H1 (cell line): Measurements from ENCODE around the gene IDE. TPM values are rescaled to one million over a fixed set of nuclear protein-coding genes. Genes with fewer than 3 reads are reported as not detected.

Experiments
- CTCF ChIA-PET: fragments of 300-600 bp; sonication (Branson Sonifier 250); formaldehyde crosslinking; loops from one replicate; lab custom pipeline; 2021; ENCODE audit not compliant: partially characterized antibody; lab: Charles Lee
- POLR2A ChIA-PET: fragments of 300-600 bp; sonication (Branson Sonifier 250); formaldehyde crosslinking; loops from one replicate; lab custom pipeline; 2021; ENCODE audit warnings: inconsistent platforms; ENCODE audit not compliant: partially characterized antibody; lab: Charles Lee
- DNase-seq, 2 experiments: peaks; one replicate each; pipeline versions ENCODE4 v3.0.0 to v3.0.0-alpha.2; 2010 to 2022; ENCODE audit warnings: low spot score in 2 of 2, low read depth in 1 of 2, mixed read lengths in 1 of 2
- FAIRE-seq: peaks from 2 replicates; lab custom pipeline; 2011; peaks lifted over from hg19 to GRCh38; lab: Jason Lieb, UNC
- H2AFZ ChIP-seq: 2 replicates; pipeline ENCODE4 v1.8.1; 2012; ENCODE audit warnings: low read length, inconsistent platforms
- H2AK5ac ChIP-seq: 2 replicates; pipeline ENCODE4 v1.6.1; 2013; ENCODE audit warnings: low read depth, low read length
- H2BK120ac ChIP-seq: replicated peaks from 2 replicates; pipeline ENCODE3; 2013; ENCODE audit warnings: low read depth, low read length, inconsistent platforms
- H2BK12ac ChIP-seq: 2 replicates; pipeline ENCODE4 v1.6.1; 2013; ENCODE audit warnings: low read depth, low read length
- H2BK15ac ChIP-seq: 2 replicates; pipeline ENCODE4 v1.6.1; 2013; ENCODE audit warnings: low read length
- H2BK20ac ChIP-seq: 2 replicates; pipeline ENCODE4 v1.6.1; 2013; ENCODE audit warnings: low read length
- H2BK5ac ChIP-seq: 2 replicates; pipeline ENCODE4 v1.6.1; 2013; ENCODE audit warnings: low read depth, low read length
- H3K14ac ChIP-seq: 2 replicates; pipeline ENCODE4 v1.6.1; 2013; ENCODE audit warnings: inconsistent platforms; ENCODE audit not compliant: insufficient read length
- H3K18ac ChIP-seq: 2 replicates; pipeline ENCODE4 v1.6.1; 2013; ENCODE audit warnings: low read length; ENCODE audit errors: extremely low read depth
- H3K23ac ChIP-seq: 2 replicates; pipeline ENCODE4 v1.6.1; 2013; ENCODE audit warnings: inconsistent platforms; ENCODE audit not compliant: insufficient read length
- H3K23me2 ChIP-seq: 2 replicates; pipeline ENCODE4 v1.6.1; 2013; ENCODE audit warnings: low read depth, low read length
- H3K27ac ChIP-seq: 2 replicates; pipeline ENCODE4 v1.6.1; 2011; ENCODE audit warnings: low read depth, low read length, inconsistent platforms
- H3K27me3 ChIP-seq, 4 experiments: replicated peaks in 1 of 4; 1 replicate in 1 of 4; 2 replicates in 3 of 4; pipeline versions ENCODE4 v1.6.1 to v1.8.1; 2011 to 2013; ENCODE audit warnings: low read length in 3 of 4, mild to moderate bottlenecking in 3 of 4, inconsistent platforms in 2 of 4, mixed read lengths in 2 of 4, moderate library complexity in 1 of 4; ENCODE audit not compliant: control insufficient read depth in 3 of 4, insufficient read depth in 3 of 4; ENCODE audit errors: extremely low read depth in 1 of 4
- H3K36me3 ChIP-seq, 4 experiments: 2 replicates each; pipeline versions ENCODE4 v1.6.1 to v1.8.1; 2011 to 2013; ENCODE audit warnings: mild to moderate bottlenecking in 4 of 4, low read length in 3 of 4, moderate library complexity in 2 of 4, control low read depth in 1 of 4, inconsistent platforms in 1 of 4; ENCODE audit not compliant: insufficient read depth in 4 of 4, control insufficient read depth in 2 of 4
- H3K4ac ChIP-seq: replicated peaks from 2 replicates; pipeline ENCODE3; 2013; ENCODE audit warnings: low read length, low read depth, mixed read lengths, inconsistent platforms; ENCODE audit not compliant: insufficient read length
- H3K4me1 ChIP-seq, 4 experiments: replicated peaks in 1 of 4; 1 replicate in 1 of 4; 2 replicates in 3 of 4; pipeline versions ENCODE4 v1.6.1 to v1.8.1; 2011 to 2013; ENCODE audit warnings: low read length in 3 of 4, inconsistent platforms in 2 of 4, mixed read lengths in 1 of 4; ENCODE audit not compliant: insufficient read depth in 4 of 4, control insufficient read depth in 3 of 4
- H3K4me2 ChIP-seq, 2 experiments: 2 replicates each; pipeline versions ENCODE4 v1.6.1 to v1.8.1; 2011 to 2013; ENCODE audit warnings: low read depth in 2 of 2, low read length in 2 of 2, control low read depth in 1 of 2, inconsistent platforms in 1 of 2, mild to moderate bottlenecking in 1 of 2; ENCODE audit not compliant: insufficient read depth in 1 of 2
- H3K4me3 ChIP-seq, 4 experiments: fragments of 200-600, 300-600 bp in 1 of 4; sonication (generic), shearing (Covaris generic), sonication (Bioruptor Twin) in 1 of 4; 2 replicates each; pipeline versions ENCODE4 v1.5.1 to v1.8.1; 2011 to 2016; ENCODE audit warnings: low read length in 4 of 4, low read depth in 3 of 4, control low read depth in 2 of 4, inconsistent platforms in 2 of 4, mild to moderate bottlenecking in 2 of 4, mixed read lengths in 1 of 4, moderate library complexity in 1 of 4; ENCODE audit not compliant: insufficient read depth in 2 of 4; ENCODE audit errors: extremely low read depth in 1 of 4
- H3K56ac ChIP-seq: replicated peaks from 2 replicates; pipeline ENCODE3; 2013; ENCODE audit warnings: low read depth, mild to moderate bottlenecking, mixed read lengths, low read length, inconsistent platforms; ENCODE audit not compliant: insufficient read length
- H3K79me1 ChIP-seq: 2 replicates; pipeline ENCODE4 v1.6.1; 2013; ENCODE audit warnings: low read depth, low read length, control low read depth
- H3K79me2 ChIP-seq, 2 experiments: 2 replicates each; pipeline versions ENCODE4 v1.6.1 to v1.8.1; 2012 to 2013; ENCODE audit warnings: low read length in 2 of 2, mild to moderate bottlenecking in 2 of 2, inconsistent platforms in 1 of 2; ENCODE audit not compliant: insufficient read depth in 2 of 2, control insufficient read depth in 1 of 2
- H3K9ac ChIP-seq, 4 experiments: replicated peaks in 1 of 4; 1 replicate in 1 of 4; 2 replicates in 3 of 4; pipeline versions ENCODE4 v1.6.1 to v1.8.1; 2011 to 2013; ENCODE audit warnings: low read depth in 3 of 4, low read length in 3 of 4, control low read depth in 2 of 4, mild to moderate bottlenecking in 2 of 4, moderate library complexity in 2 of 4, inconsistent platforms in 1 of 4; ENCODE audit errors: extremely low read depth in 1 of 4
- H3K9me3 ChIP-seq, 2 experiments: 2 replicates each; pipeline versions ENCODE4 v1.6.1 to v1.8.1; 2012 to 2013; ENCODE audit warnings: mild to moderate bottlenecking in 2 of 2, moderate library complexity in 2 of 2, control low read depth in 1 of 2, inconsistent platforms in 1 of 2, low read depth in 1 of 2, low read length in 1 of 2, mixed read lengths in 1 of 2; ENCODE audit not compliant: insufficient read depth in 2 of 2
- H4K20me1 ChIP-seq, 2 experiments: replicated peaks in 1 of 2; 2 replicates each; pipeline versions ENCODE3 to v1.8.1; 2011 to 2013; ENCODE audit warnings: inconsistent platforms in 2 of 2, low read length in 2 of 2, mild to moderate bottlenecking in 1 of 2; ENCODE audit not compliant: insufficient read depth in 2 of 2, control insufficient read depth in 1 of 2
- H4K5ac ChIP-seq: 2 replicates; pipeline ENCODE4 v1.6.1; 2013; ENCODE audit warnings: low read length, low read depth, mixed read lengths, inconsistent platforms; ENCODE audit not compliant: insufficient read length
- H4K8ac ChIP-seq: 2 replicates; pipeline ENCODE4 v1.8.0; 2013; ENCODE audit warnings: mild to moderate bottlenecking, moderate library complexity, low read length, inconsistent platforms; ENCODE audit not compliant: insufficient read depth; ENCODE audit errors: extremely low read depth
- H4K91ac ChIP-seq: replicated peaks from 2 replicates; pipeline ENCODE3; 2013; ENCODE audit warnings: low read length, mixed read lengths, inconsistent platforms; ENCODE audit not compliant: insufficient read length
- ATF2 ChIP-seq: IDR thresholded peaks from 2 replicates; pipeline ENCODE4 v1.6.1; 2012; ENCODE audit warnings: low read length, inconsistent platforms
- JUN ChIP-seq: IDR thresholded peaks from 2 replicates; pipeline ENCODE4 v1.6.1; 2011; ENCODE audit warnings: low read depth, mild to moderate bottlenecking, improper control_type of control experiment, low read length
- MAFK ChIP-seq: IDR thresholded peaks from 2 replicates; pipeline ENCODE4 v1.6.1; 2012; ENCODE audit warnings: low read depth, mild to moderate bottlenecking, improper control_type of control experiment, low read length
- MAX ChIP-seq: IDR thresholded peaks from 2 replicates; pipeline ENCODE4 v1.6.1; 2012; ENCODE audit warnings: inconsistent platforms
- POLR2A ChIP-seq, 2 experiments: IDR thresholded peaks; 1 replicate in 1 of 2; 2 replicates in 1 of 2; pipeline ENCODE4 v1.6.1; 2011; ENCODE audit warnings: low read depth in 2 of 2, low read length in 2 of 2, mild to moderate bottlenecking in 2 of 2; ENCODE audit errors: control extremely low read depth in 1 of 2
- POLR2AphosphoS5 ChIP-seq: IDR thresholded peaks from 2 replicates; pipeline ENCODE4 v1.6.1; 2011; ENCODE audit warnings: low read depth, low read length
- RBBP5 ChIP-seq: IDR thresholded peaks from 2 replicates; pipeline ENCODE4 v1.7.1; 2012; ENCODE audit warnings: low read depth, mild to moderate bottlenecking, inconsistent platforms, low read length, moderate library complexity, borderline replicate concordance
- SAP30 ChIP-seq: fragments of 300-600 bp; sonication (generic); IDR thresholded peaks from 2 replicates; pipeline ENCODE4 v1.7.1; 2012; ENCODE audit warnings: low read length, moderate library complexity, mild to moderate bottlenecking, inconsistent platforms; ENCODE audit not compliant: insufficient read depth, insufficient replicate concordance
- TBP ChIP-seq: IDR thresholded peaks from 2 replicates; pipeline ENCODE4 v1.6.1; 2011; ENCODE audit warnings: low read depth, low read length, improper control_type of control experiment
- WGBS, 2 experiments: shearing (Covaris generic) in 1 of 2; methylation state at CpG; one replicate each; pipeline versions ENCODE4 v1.1.6 to v1.1.7; 2013 to 2015; ENCODE audit warnings: low lambda C conversion rate in 2 of 2, mixed read lengths in 2 of 2, inconsistent platforms in 1 of 2, low coverage in 1 of 2, missing lambda C conversion rate in 1 of 2; ENCODE audit not compliant: insufficient replicate concordance in 2 of 2, insufficient coverage in 1 of 2, insufficient read length in 1 of 2; ENCODE audit errors: extremely low coverage in 1 of 2, missing lambda C conversion rate in 1 of 2; 5-methylcytosine and 5-hydroxymethylcytosine counted together
- polyA plus RNA-seq, 7 experiments: library from polyadenylated mRNA; depleted of rRNA in 3 of 7; stranded (reverse) in 5 of 7; unstranded in 2 of 7; fragments of >200 nt in 5 of 7; fragments of 200-250 nt in 2 of 7; gene quantifications; 1 replicate in 5 of 7; 2 replicates in 1 of 7; 4 replicates in 1 of 7; pipeline versions ENCODE4 v1.2.1 to v1.2.3, GENCODE V29; 2011 to 2013; ENCODE audit warnings: missing spikeins in 2 of 7, mixed read lengths in 2 of 7
- total RNA-seq: library from RNA; stranded (reverse); fragmentation: NEBNext Ultra II Directional; extraction: Animal tissue kit (Norgen Biotek cat#: 25700); gene quantifications from 2 replicates; pipeline ENCODE4 v1.2.1, GENCODE V29; 2021

The IDE gene
- total and polyA plus RNA-seq, 2 of the 8 experiments (the other 6 are each of a cell fraction or from before 2014, with no cell fraction given) = 12.7 to 52.7 TPM

DNA sequence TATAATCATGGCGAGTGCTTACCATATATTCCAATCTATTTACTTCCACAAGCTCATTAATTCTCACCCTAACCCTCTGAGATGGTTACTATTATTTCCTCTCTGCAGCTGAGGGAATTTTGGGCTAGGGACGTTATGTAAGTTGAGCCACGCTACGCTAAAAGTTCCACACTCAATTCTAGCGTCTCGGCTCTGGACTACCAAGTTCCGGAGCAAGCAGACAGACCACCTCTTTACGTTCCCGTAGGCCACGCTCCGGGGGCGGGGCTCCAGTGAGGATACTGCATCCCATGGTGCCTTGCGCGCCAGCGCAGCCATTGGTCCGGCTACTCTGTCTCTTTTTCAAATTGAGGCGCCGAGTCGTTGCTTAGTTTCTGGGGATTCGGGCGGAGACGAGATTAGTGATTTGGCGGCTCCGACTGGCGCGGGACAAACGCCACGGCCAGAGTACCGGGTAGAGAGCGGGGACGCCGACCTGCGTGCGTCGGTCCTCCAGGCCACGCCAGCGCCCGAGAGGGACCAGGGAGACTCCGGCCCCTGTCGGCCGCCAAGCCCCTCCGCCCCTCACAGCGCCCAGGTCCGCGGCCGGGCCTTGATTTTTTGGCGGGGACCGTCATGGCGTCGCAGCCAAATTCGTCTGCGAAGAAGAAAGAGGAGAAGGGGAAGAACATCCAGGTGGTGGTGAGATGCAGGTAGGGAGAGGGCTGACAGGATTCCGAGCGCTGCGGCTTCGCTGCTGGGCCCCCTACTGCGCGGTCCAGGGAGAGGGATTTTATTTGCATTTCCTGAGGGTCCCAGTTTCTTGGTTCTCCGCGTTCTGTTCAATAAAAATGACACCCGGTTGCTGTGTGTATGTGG is 19.1 kb upstream of the IDE start, which contains the start of gene KIF11:
TSS of gene KIF11 (plus strand) at position 370 of the 858 bp plus-strand sequence. CDS start at position 616, 246 bp downstream.
- Histone ChIP-seq H4K20me1 (peaks cover 2 to 6% of the 10 kb centered on the region in 2 experiments), H3K9ac (peak within 1 kb of the TSS; percentile 56 to 85 (median 81)), H3K9me3 (no peaks in the 10 kb centered on the region), H2AFZ (peak within 1 kb of the TSS; percentile 94; the same call in 1 of the 2 replicates), H3K4ac (peak within 1 kb of the TSS; percentile 78), H2BK120ac (no peak within 1 kb of the TSS), H3K23ac (no peak within 1 kb of the TSS), H2BK20ac (no peak within 1 kb of the TSS), H3K79me2 (peaks cover 42 to 48% of the 10 kb centered on the region in 2 experiments), H2BK12ac (no peak within 1 kb of the TSS), H3K36me3 (no peaks in the 10 kb centered on the region), H3K18ac (peak within 1 kb of the TSS; percentile 88), H2BK5ac (peak within 1 kb of the TSS; percentile 88; the same call in 1 of the 2 replicates), H3K14ac (no peak within 1 kb of the TSS), H3K23me2 (peaks cover 5% of the 10 kb centered on the region), H3K79me1 (peaks cover 2% of the 10 kb centered on the region; the same call in 1 of the 2 replicates), H3K4me2 (peak within 1 kb of the TSS; percentile 84 to 89), H4K91ac (no peak within 1 kb of the TSS), H3K27me3 (no peaks in the 10 kb centered on the region), H4K5ac (peak within 1 kb of the TSS; percentile 99), H3K4me3 (peak within 1 kb of the TSS; percentile 85 to 96 (median 88)), H4K8ac (peak within 1 kb of the TSS; percentile 84; the same call in 1 of the 2 replicates), H3K56ac (peak within 1 kb of the TSS; percentile 80), H3K27ac (peak within 1 kb of the TSS; percentile 84; the same call in 1 of the 2 replicates), H2AK5ac (no peak within 1 kb of the TSS), H3K4me1 (peaks cover 0 to 4% (median 2%) of the 10 kb centered on the region in 4 experiments; a peak in 3 of 7 replicates), H2BK15ac (no peak within 1 kb of the TSS)
- FAIRE-seq (peak; percentile 70), DNase-seq (peak; percentile 80 to 97)
- POLR2A ChIA-PET = interaction anchor here (1.3 to 3.8 kb wide), 2 partner anchors 9 to 19 kb away, joined by 3 to 34 read pairs; partner anchors contain the start of gene IDE
- CTCF ChIA-PET = no interaction called here
- 2% methylated on average over 58 of the region's 61 CpGs; no CpG with 5 or more reads in 1 of the 2 experiments for WGBS, 2 experiments
- TF ChIP-seq ATF2 = 0 out of 2 replicates have a peak, but pooled peaks have one; percentile 47
- TF ChIP-seq JUN = no peak
- peak; percentile 77; the same call in 1 of the 2 replicates for TF ChIP-seq POLR2AphosphoS5
- peak; percentile 87 for TF ChIP-seq SAP30
- peak; percentile 61; the same call in 1 of the 2 replicates for TF ChIP-seq MAX
- no peak for TF ChIP-seq MAFK
- TF ChIP-seq TBP = peak; percentile 74
- TF ChIP-seq POLR2A (IDR thresholded peaks at IDR 0.05; ENCODE audit: control extremely low read depth in 1 of 2, low read depth in 2 of 2, low read length in 2 of 2) = peak; percentile 62 to 87
- TF ChIP-seq RBBP5 = no peak
